ENCODE results near the gene CNTROB.
A peak's percentile ranks its signal among the peaks of the same experiment; 100 is the strongest.

Gene CNTROB, protein sequence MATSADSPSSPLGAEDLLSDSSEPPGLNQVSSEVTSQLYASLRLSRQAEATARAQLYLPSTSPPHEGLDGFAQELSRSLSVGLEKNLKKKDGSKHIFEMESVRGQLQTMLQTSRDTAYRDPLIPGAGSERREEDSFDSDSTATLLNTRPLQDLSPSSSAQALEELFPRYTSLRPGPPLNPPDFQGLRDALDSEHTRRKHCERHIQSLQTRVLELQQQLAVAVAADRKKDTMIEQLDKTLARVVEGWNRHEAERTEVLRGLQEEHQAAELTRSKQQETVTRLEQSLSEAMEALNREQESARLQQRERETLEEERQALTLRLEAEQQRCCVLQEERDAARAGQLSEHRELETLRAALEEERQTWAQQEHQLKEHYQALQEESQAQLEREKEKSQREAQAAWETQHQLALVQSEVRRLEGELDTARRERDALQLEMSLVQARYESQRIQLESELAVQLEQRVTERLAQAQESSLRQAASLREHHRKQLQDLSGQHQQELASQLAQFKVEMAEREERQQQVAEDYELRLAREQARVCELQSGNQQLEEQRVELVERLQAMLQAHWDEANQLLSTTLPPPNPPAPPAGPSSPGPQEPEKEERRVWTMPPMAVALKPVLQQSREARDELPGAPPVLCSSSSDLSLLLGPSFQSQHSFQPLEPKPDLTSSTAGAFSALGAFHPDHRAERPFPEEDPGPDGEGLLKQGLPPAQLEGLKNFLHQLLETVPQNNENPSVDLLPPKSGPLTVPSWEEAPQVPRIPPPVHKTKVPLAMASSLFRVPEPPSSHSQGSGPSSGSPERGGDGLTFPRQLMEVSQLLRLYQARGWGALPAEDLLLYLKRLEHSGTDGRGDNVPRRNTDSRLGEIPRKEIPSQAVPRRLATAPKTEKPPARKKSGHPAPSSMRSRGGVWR

DNA sequence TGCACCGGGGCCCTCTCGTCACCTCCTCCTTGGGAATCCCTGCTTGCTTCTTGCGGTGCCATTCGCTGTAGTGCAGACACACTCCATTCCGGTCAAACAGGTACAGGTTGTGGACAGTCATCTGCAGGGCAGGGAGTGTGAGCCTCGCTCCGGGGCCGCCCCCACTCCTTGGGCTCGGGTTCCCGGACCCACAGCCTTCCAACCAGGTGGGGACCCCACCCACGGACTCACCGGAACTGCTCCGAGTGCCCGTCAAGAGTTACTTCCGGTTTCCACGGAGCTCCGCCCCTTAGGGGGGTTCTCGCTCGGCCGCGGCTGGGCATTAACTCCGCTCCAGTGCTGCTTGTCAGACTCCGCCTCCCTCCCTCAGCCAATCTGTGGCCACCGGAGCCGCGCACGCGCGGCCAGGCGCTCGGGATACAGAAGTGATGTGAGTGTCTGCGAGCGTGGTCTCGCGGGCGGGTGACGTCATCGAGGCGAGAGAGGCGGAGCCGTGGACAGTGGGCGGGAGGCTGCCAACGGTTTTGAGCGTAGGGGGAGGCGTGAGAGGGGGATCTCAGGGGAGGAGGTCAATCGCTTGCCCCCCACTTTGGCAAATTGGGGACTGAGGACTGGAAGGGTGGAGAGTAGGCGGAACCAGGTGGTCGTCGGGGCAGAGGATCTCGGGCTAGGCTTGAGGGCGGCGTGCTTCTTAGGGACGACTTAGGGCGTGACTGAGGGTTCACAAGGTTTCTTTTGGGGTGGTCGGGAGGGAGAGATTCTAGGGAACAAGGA lies at the start of gene CNTROB, which contains the start of gene TRAPPC1:
Gene CNTROB (plus strand): TSS at position 498 of the 774 bp plus-strand sequence. CDS start 874 bp downstream, outside the sequence.
Gene TRAPPC1 (minus strand): TSS at position 238 of the 774 bp plus-strand sequence. CDS start 117 bp downstream, at position 121.
- peak; percentile 96 to 99 for DNase-seq (ENCODE audit: low read depth in 2 of 2)

DNA sequence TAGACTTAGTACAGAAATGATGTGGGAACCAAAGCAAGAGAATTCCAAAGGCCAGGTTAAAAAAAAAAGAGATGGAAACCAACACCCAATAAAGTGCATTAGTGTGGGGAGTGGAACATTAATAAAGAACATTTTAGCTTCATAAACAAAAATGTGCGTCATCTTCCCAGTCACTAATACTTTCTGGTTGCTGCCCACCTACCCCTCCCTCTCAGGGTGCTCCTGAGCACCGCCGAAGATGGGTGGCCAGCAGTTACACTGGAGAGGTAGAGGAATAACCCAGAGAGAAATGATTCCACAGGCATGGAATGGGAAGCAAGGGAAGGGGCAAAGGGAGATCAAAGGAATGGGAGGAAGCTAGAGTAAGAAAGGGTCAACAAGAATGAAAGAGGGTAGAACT lies 49.4 kb upstream of the CNTROB start:
- no peak for DNase-seq (ENCODE audit: low read depth in 2 of 2)

DNA sequence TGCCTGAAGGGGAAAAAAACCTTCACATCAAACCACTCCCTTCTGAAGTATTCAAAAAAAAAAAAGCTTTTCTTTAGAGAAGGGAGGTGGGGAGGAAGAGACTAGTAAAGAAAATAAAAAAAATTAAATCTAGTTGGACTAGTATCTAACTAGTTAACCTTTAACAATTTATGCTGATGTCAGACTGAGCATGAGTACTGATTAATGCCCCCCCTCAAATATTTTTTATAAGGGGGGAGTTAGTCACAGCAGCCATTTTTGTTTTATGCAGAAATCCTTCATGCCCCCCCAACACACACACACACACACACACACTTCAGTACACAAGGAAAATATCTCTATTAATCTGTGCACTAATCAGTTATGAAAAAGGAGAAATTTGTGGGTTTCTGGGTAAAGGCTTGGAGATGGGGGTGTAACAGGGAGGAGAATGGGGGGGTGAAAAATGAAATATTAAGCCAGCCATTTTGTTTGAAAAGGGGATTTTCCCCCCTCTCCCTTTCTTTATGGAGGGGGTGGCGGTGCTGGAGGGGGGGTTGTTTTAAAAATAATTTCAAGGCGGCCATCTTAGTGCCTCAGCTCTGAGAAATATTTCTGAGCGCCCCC lies 48.1 kb upstream of the CNTROB start:
- DNase-seq (ENCODE audit: low read depth in 2 of 2), result no peak

DNA sequence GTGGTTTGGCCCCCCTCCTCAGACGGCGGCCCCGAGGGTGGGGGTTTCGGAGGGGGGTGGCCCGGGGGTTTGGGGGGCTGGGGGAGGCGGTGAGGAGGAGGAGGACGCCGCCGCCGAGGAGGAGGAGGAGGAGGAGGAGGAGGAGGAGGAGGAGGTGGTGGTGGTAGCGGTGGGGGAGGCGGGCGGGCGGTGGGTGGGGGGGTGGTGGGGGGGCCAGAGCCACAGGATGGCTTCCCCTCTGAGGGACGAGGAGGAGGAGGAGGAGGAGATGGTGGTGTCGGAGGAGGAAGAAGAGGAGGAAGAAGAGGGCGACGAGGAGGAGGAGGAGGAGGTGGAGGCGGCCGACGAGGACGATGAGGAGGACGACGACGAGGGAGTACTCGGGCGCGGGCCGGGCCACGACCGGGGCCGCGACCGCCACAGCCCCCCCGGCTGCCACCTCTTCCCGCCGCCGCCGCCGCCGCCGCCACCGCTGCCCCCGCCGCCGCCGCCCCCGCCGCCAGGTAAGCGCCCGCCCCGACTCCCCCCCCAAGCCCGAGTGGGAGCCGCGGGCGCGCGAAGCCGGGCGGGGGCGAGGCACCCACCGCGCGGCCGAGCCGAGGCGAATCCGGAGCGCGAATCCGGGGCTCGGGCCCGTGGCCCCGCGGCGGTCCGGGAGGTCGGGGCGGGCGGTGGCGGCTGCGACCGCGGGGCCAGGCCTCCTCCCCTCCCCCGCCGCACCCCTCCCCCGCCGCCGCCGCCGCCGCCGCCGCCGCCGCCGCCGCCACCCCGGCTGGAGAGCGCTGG lies 47.2 kb upstream of the CNTROB start:
- DNase-seq (ENCODE audit: low read depth in 2 of 2), result peak; percentile 16 to 18

DNA sequence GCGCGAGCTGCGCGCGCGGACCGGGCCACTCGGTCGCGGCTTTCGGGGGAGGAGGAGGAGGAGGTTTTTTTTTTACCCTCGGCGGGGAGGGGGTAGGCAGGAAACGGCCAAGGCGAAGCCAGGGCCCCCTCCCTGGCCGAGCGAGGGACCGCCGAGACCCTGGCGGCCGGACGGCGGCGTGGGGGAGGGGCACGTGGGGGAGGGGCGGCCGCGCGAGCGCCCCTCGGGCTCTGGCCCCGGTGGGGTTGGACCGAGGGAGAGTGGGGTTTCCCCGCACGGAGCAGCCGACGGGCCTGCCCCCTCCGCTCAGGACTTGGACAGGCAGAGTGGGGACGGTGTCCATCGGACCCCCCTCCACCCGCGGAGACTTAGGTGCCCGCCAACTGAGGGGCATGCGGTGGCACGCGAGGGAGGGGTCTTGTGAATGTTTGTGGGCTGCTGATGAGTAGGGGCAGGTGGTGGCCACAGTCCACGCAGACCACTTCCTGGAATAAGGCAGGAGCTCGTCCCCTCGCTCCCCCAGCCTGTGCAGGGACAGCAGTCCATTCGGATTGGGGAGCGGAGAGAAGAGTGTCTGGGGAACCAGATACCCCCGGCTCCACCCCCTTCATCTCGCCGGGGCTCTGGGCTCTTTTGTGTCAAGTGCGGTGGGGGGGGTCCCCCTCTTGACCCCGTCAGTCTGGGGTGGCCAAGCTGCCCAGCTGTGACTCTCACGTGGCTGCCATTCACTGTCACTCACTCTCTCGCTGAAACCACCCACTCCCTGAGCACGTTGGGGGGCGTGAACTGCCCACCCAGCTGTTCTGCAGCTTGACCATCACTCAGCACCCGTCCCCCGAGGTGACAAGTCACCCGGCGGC lies 46.4 kb upstream of the CNTROB start:
- peak; percentile 23 to 28 for DNase-seq (ENCODE audit: low read depth in 2 of 2)

DNA sequence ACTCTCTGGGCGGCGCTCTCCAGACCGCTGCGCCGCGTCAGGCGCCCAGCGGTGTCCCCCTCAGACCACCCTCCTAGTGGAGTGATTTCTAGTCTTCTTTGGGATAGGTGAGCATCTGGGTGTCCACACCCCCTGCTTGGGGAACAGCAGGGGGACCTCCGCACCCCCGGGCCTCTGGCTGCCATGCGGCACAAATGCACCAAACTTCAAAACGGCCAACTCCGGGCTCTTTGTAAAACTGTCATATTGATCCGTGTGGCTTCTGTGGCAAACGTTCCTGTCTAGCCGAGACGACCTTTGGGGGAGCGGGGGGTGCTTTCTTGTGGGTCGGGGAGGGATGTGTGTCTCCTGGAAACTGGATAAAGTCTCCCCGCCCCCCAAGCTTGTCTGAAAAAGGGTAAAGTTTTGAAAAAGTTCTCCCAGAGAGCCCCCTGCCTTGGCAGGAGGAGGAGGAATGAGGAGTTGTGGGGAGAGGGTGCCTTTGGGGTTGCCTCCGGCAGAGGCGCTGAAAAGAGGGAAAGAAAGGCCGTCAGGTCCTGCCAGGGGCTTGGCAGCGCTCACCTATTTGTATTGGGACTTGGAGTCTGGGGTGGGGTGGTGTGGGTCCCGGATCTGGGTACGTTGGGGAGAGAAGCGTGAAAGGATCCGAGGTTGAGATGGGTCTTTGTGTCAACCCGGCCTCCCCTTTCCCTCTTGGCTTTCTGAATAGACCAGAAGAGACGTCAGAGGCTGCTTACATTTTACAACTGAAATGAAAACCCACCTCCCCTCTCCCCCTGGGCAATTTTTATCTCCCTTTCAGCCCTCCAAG lies 45.6 kb upstream of the CNTROB start:
- DNase-seq (ENCODE audit: low read depth in 2 of 2), result peak; percentile 38 to 40

DNA sequence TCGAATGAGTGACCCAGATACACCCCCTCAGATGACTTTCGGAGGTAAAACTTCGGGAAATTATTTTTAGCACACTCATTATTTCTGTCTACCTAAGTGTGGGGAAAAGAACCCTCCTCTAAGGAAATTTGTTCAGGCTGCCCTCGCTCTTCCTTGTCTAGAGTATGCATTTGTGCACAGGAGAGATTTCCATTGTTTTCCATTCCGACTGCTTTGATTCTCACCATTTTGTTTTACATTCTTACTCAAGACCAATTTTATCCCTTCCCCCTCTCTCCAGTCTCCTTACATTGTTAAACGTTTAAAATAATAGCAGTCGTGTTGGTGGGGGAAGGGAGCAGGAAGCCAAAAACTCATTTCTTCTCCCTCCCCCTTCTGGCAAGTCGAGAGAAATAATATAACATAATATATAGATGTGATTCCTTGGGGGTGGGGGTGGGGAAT lies 44.9 kb upstream of the CNTROB start:
- no peak for DNase-seq (ENCODE audit: low read depth in 2 of 2)

DNA sequence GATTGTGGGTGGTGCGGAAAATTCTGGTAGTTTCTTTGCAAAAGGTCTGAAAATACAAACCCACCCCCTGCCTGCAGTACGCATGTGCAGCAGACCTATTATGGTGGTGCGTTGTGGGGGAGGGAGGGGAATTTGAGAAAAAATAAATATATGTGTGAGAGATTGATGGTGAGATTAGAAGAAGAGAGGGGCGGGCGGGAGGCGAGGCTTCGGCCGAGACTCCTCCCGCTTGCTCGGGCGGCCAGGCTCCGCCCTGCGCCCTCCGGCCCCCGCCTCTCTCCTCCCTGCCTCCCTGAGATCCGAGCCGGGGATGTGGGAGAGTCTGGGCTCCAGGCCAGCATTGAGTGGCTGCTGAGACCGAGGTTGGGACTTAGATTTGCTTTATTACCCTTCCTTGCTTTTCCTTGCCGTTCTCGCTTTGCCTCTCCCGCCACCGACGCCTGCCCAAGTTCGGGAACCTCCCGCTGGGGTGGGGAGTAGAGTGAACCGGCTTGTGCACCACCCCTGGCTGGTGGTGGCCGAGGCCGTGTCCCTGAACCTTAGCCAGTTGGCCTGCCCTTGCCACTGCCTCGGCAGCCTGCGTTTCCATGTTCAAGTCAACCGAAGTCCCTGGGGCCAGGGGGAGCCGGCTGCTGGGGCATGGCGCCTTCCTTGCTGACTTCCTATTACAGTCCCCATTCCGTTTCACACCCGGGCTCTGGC lies 44.4 kb upstream of the CNTROB start:
- peak; percentile 74 to 83 for DNase-seq (ENCODE audit: low read depth in 2 of 2)

DNA sequence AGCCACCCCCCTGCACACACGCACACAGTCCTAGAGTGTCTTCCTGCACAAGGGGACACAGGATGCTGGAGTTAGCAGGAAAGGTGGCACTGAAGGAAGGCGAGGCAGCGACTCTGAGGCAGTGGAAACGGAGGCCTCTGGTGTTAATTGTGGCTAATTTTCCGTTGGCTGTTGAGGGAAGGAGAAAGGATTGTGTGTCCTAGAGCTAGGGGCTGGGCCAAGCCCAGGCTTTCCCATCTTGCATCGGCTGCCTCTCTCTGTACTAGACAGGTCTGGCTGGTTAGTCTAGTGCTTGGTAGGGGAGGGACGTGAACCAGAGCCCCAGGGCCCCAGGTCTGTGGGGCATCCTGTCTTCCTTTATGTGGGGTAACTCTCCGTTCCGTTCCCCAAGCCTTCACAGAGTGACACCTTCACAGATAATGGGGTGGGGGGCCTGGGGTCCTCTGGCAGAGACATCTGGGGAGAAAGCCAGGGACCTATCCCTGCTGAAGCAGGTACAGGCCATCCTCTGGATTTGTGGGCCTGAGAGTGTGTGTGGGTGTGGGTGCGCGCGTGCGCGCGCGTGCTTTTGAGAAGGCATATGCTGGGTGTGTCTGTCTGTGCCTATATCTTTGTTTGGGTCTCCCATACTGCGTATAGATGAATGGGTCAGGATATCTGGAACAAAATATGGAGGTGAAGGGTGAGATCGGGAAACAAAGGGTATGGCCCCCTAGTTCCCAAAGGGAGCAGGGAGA lies 43.7 kb upstream of the CNTROB start, which contains the start of gene CHD3:
Gene CHD3 (plus strand): TSS at position 606 of the 737 bp plus-strand sequence. CDS start 212 bp downstream, outside the sequence.
- DNase-seq (ENCODE audit: low read depth in 2 of 2), result peak; percentile 26 to 52

DNA sequence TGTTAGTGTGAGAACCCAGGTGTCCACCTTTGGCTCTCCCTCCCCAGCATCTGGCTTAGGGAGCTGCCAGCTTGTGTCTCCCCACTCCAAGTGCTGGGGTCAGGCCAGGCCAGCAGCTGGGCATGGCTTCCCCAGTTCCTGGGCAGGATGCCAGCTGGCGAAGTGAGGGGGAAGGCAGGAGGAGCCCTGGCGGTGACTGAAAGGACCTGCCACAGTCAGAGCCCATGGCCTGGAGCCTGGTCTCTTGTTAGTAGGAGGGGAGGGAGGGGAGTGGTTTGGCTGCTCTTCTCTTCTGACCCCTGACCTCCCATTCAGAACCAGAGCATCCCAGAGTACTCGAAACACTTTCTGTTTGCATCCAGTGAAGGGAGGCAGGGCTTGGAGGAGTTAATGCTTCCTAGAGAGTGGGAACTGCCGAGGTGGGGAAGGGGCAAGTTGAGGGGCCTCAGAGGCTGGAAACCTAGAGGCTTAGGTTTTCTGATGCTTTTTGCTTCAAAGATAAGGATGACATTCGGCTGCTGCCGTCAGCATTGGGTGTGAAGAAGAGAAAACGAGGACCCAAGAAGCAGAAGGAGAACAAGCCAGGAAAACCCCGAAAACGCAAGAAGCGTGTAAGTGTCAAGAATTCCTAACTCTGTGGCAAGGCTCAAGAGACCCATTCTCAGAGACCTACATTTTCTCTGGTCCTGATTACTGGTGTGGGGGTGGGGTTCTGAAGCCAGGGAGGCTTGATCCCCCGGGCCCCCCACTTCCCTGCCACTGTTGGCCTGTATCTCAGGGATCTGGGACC lies 42.6 kb upstream of the CNTROB start:
- DNase-seq (ENCODE audit: low read depth in 2 of 2), result peak in 1 of 2 donors; percentile 25

DNA sequence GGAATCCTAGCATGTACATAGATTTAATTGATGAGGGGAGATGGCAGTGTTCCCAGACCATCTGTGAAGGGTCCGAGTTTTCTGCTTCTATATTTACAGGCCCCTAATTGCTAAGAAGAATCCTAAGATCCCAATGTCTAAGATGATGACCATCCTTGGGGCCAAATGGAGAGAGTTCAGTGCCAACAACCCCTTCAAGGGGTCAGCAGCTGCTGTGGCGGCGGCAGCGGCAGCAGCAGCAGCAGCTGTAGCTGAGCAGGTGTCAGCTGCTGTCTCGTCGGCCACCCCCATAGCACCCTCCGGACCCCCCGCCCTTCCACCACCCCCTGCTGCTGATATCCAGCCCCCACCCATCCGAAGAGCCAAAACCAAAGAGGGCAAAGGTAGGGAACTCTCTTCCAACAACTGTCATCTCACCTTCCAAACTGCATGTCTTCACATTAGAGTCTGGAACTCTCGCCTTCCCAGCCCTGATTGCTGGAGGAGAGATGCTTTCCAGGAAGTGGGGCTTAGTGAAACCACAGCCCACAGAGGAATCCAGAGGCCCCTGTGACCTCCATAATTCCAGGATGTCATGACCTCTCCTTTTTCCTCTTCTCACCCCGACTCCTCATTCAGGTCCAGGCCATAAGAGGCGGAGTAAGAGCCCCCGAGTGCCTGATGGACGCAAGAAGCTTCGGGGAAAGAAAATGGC lies 38.7 kb upstream of the CNTROB start:
- no peak for DNase-seq (ENCODE audit: low read depth in 2 of 2)

DNA sequence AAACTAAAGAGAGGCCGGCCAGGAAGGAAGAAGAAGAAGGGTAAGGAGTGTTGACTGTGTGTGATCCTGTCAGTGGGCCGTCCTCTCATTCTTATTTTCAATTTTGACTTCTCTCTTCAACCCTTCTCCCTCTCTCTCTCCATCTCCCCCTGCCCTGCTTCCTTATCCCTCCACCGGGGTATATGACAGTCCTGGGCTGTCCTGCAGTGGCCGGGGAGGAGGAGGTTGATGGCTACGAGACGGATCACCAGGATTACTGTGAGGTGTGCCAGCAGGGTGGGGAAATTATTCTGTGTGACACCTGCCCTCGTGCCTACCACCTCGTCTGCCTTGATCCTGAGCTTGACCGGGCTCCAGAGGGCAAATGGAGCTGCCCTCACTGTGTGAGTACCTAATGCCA lies 37.8 kb upstream of the CNTROB start:
- DNase-seq (ENCODE audit: low read depth in 2 of 2), result no peak

DNA sequence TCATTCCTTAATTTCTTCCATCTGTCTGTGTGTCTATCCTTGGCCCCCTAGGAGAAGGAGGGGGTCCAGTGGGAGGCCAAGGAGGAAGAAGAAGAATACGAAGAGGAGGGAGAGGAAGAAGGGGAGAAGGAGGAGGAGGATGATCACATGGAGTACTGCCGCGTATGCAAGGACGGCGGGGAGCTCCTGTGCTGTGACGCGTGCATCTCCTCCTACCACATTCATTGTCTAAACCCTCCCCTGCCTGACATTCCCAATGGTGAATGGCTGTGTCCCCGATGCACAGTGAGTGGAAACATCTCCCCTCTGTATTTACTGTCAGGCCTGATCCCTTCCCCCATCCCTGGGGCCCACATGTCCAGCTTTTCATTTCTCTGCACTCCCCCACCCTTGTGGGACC lies 37.1 kb upstream of the CNTROB start:
- no peak for DNase-seq (ENCODE audit: low read depth in 2 of 2)

DNA sequence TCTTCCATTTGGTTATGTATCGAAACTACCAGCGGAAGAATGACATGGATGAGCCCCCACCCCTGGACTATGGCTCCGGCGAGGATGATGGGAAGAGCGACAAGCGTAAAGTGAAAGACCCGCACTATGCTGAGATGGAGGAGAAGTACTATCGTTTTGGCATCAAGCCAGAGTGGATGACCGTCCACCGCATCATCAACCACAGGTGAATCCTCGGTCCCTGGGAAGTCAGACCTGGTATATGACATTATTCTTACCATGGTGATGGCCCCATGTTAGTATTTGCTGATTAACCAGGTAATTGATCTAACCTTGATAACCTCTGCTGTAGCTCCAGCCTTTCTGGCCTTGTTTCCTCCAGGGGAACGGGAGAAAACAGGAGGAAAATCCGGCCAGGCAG lies 34.9 kb upstream of the CNTROB start:
- DNase-seq (ENCODE audit: low read depth in 2 of 2), result no peak

DNA sequence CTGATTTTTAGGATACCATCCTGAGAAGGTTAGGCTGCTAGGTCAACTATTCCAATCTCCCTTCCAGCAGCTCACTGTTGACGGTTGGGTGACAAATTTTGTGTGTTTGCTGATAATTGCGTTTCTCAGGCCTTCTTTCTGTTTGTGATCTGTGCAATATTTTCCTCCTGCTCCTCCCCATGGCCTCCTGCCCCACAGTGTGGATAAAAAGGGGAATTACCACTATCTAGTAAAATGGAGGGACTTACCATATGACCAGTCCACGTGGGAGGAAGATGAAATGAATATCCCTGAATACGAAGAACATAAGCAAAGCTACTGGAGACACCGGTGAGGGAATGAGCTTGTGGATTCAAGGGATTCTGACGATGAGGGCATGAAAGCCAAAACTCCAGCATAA lies 34.2 kb upstream of the CNTROB start:
- no peak for DNase-seq (ENCODE audit: low read depth in 2 of 2)

All from stimulated activated CD8-positive, alpha-beta memory T cell treated with anti-CD3 and anti-CD28 coated beads, Interleukin-2, amount 100 ng/mL, for 48 hours (primary cell).